Activated gamma-delta T cell treated with Interleukin-2 at 50 U/mL for 16 hours (primary cell): ENCODE data around the gene MTMR6.

Experiments used
- DNase-seq: peaks from one replicate; pipeline ENCODE4 v3.0.0-alpha.2; 2020

The MTMR6 gene

GRCh38 chr13:25276748-25277147 is 10.5 kb downstream of the MTMR6 start:
- DNase-seq: no peak

DNA sequence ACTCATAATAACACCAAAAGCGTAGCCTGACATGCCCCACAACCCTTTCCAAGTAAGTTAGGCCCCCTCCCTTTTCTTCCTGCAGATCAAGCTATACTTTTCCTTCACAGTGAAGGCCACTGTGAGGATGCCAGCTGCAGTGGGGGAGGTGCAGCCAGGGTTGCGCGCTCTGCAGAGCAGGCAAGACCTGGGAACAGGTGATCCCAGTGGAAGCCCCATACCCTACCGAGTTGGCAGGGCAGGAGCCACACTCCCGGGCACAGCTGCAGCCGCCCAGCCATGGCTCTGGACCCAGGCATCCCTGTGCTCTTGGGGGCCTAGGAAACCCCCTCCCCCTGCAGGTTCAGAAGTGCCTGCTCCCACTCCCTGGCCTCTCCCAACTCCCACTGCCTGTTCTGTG is 18.7 kb downstream of the MTMR6 start:
- no peak for DNase-seq

DNA sequence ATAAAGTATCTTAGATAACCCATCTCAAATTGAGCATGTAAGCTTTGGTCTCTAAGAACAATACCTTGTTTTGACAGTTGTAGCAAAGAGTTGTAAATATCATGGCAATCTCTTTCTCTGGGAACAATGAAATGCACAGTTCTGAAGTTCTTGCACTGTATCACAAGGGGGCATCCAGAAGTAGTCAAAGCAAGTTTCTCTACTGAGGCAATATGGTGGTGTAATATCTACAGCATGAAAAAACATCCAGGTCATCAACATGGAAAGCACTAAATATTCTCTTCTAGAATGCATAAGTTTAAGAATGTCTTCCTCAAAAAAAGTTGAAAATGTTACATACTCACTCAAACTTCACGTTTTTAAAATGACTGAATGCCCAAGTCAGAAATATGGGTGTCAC is 19.6 kb downstream of the MTMR6 start:
- DNase-seq: no peak

DNA sequence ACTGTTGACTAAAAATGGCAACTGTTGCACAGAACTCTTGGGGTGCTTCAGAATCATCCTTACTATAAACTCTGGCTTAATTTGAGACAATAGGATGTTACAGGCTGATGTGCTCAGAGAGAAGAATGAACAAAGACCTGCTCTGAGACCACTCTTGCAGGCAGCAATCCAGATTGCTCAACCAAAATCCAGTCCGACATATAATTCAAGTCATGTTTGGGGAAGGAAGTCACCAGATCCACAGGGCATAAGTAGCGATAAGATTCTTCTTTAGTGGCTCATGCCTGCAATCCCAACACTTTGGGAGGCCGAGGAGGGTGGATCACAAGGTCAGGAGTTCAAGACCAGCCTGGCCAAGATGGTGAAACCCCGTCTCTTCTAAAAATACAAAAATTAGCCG is 20.6 kb downstream of the MTMR6 start:
- no peak for DNase-seq

DNA sequence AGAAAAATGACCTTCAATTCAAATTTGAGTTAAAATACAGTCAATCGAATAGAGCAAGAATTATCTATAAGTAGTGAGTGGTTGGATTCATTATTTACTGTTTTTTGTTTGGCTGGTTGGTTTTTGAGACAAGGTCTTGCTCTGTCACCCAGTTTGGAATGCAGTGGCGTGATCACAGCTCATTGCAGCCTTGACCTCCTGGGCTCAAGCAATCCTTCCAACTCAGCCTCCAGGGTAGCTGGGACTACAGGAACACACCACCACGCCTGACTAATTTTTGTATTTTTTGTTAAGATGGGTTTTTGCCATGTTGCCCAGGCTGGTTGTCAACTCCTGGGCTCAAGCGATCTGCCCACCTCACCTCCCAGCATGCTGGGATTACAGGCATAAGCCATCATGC is 25.0 kb downstream of the MTMR6 start:
- no peak for DNase-seq

GRCh38 chr13:25253702-25254101 is 33.6 kb downstream of the MTMR6 start:
- DNase-seq: no peak

DNA sequence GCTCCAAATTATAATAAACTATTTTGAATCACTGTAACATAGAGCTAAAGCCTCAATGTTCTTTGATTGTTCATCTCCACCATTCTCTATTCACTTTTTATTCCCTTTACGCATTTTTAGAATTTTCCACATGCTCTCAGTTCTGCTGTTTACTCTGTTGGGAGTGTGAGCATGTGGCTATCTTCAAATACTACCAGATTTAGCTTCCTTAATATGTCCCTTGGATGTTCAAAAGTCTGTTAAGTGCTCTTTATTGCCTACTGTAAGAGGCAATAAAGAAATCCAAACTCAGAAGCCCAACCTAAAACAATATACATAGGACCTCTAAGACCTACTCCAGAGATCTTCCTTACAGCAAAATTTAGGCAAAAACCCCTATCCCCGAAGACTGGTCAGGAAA is 34.5 kb downstream of the MTMR6 start:
- DNase-seq: no peak

DNA sequence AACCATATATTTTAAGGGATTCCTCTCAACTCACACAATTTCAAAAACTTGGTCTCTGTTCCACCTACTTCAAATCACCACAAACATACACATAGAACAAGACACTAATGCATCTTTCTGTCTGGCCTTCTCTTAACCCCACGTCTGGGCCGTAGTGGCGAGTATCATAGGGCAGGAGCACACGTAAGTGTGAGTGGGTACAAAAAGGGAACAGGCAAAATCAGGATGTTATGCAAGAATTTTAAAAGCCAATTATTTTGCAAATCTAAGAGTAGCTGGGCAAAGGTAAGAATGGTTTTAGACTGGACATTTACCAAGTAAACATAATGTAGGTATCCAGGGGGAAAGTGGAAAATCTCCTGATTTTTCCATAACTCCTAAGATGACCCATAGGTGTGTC is 35.1 kb downstream of the MTMR6 start:
- DNase-seq: no peak

GRCh38 chr13:25249001-25249543 is 38.2 kb downstream of the MTMR6 start:
- no peak for DNase-seq

DNA sequence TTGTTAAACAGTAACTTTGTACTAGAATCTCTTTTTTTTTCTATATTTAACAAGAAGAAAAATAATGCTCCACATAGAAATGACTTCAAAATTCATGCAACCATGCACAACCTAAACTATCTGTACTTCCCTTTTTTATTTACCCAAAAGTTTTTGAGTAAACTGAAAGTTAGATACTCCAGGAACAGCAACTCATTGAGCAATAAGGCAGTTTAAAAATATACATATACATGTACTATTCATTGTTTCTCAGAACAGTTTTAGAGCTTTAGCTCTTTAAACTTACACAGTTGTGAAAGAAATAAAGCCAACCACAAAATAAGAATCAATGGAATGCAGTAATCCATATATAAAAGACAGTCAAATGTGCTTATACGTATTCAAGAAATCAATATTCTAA is 39.2 kb downstream of the MTMR6 start:
- no peak for DNase-seq

DNA sequence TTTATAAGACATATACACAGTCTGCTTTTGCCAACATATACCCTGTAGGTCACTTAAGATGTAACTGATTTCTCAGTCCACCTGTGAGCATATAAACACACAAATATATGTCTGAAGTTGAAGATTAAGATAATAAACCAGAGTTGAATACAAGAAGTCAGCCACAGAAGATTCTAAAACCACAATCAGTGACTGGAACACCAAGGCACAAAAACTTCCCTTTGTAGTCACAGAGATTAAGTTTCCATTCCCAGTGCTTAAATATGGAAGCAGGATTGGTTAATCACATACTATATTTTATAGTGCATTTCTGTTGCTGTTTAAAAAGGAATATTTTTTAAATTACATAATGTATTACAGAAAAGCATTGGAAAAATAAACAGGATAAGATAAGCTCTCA is 39.9 kb downstream of the MTMR6 start:
- DNase-seq: no peak

DNA sequence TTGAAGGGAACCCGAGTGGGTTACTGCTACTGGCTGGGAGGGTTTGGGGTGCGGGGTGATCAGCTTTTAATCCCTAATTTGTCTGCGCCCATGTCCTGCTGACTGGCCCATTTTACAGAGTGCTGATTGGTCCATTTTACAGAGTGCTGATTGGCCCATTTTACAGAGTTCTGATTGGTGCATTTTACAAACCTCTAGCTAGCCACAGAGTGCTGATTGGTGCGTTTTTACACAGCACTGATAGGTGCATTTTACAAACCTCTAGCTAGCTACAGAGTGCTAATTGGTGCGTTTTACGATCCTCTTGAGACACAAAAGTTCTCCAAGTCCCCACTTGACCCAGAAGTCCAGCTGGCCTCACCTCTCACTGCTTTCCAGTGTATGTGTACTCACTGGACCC is 43.2 kb downstream of the MTMR6 start:
- no peak for DNase-seq

GRCh38 chr13:25242956-25243355 is 44.3 kb downstream of the MTMR6 start:
- no peak for DNase-seq

DNA sequence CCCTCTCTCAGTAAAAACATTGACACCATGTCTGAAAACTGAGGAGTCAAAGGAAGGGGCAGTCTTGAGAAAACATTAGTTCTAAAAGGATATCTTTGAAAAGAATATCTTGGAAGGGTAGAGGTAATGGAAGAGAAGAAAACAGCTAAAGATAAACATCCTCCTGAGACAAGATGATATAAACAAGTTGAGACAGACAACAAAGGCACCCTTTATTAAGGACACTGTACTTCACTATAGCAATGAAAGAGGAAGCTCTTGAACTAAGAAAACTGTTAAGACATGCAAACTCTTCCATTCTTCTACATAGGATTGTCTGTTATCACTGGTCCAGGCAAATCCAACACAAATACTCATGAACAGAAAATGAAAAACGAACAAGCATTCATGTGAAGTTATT is 46.3 kb downstream of the MTMR6 start:
- DNase-seq: no peak

DNA sequence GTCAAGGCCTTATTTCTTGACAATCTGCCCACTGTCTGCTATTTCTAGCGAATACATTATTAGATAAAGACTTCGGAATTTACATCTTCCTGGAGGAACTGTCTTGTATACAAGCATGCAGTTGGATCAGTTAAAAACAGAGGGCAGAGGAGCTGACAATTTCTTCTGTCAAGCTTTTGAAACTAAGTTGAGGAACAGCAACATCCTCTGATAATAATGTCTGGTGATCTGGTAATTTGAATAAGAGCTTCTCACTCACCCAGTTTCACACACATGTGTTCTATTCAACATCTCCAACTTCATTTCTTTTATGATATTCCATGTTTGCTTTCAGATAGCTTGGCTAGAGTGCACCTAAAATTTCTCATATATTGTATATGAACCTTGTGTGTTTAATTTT is 50.2 kb downstream of the MTMR6 start:
- no peak for DNase-seq

- no peak for DNase-seq
These were observed 53.4 kb downstream of the MTMR6 start for GRCh38 chr13:25233861-25234260.

DNA sequence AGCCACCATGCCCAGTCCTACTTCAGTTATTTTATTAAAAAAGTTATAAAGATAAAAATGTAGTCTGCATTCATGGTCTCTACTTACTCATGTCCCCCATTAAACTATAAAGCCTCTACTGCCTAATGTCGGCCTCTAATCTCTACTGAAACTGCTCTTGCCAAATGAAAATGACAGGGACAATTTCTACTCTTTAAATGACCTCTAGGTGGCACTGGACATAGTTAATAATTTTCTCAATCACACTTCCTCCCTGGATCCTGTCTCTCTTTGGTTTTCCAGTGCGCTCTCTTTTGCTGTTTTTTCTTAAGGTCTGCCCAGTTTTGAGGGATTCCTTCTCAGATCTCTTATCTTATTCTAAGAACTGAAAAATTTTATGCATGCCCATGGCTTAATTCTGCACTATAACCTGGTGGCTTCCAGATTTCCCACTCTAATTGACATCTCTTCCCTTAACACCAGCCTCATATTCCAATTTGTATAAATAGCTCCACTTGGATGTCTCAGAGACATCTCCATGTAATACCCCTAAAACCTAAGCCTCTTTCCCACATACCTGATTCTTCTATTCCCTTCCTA is 54.3 kb downstream of the MTMR6 start:
- DNase-seq: no peak

- DNase-seq: no peak
These were observed 55.8 kb downstream of the MTMR6 start for GRCh38 chr13:25231517-25231916.

DNA sequence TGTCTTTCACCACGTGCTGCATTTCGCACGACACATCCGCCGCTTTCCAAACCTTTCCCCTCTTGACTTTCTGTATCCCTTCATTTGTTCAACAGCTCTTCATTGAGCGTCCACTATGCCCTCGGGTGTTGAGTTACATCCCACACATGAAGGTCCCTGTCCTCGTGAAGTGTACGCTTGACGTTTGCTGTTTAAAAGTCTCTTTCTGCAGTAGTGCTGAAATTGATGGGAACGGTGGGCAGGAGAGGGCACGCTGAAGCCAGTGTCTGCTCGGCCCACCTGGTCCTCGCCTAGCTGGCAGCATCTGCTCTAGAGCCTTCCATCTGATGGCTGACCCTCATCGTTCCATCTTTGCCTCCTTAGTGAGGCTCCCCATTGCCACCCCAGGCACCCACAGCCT is 59.6 kb downstream of the MTMR6 start:
- no peak for DNase-seq

- no peak for DNase-seq
These were observed 61.3 kb downstream of the MTMR6 start for GRCh38 chr13:25225970-25226369.

GRCh38 chr13:25224151-25224550 is 63.1 kb downstream of the MTMR6 start:
- no peak for DNase-seq

- DNase-seq: no peak
These were observed 64.5 kb downstream of the MTMR6 start for GRCh38 chr13:25222740-25223139.

DNA sequence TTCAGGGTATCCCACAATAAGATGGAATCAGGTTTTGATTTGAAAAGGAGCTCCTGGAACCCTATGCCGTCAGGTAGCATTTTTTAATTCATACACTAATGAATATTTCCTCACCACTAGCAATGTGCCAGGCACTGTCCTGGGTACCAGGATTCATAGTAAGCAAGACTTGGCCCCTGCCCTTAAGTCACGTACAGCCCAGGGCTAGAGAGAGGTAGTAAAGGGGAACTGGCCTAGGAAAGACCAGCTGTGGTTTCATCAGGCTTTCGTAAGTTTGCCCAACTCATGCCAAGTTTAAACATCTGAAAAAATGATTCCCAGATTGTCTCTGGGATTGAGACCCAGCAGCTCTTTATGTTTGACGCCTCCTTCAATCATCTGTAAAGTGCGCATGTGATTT is 69.3 kb downstream of the MTMR6 start:
- DNase-seq: no peak

- no peak for DNase-seq
These were observed 70.0 kb downstream of the MTMR6 start for GRCh38 chr13:25217023-25217885.

- no peak for DNase-seq
These were observed 72.1 kb downstream of the MTMR6 start for GRCh38 chr13:25215253-25215575.
